Calu3 (cell line): Measurements from ENCODE around the gene KTN1. TPM values are rescaled to one million over a fixed set of nuclear protein-coding genes. Genes with fewer than 3 reads are reported as not detected.

Source experiments
- BruUV-seq: library from RNA; stranded (reverse); fragments of 400-500 nt; replicated peaks from 2 replicates; lab custom pipeline; 2021; lab: Mats Ljungman, UMichigan
- CTCF ChIA-PET: fragments of 300-600 bp; sonication (Branson Sonifier 250); formaldehyde crosslinking; loops from one replicate; lab custom pipeline; 2022; ENCODE audit warnings: antibody characterized with exemption; lab: Charles Lee
- DNase-seq: peaks from one replicate; pipeline ENCODE4 v3.0.0; 2022
- H3K27ac Mint-ChIP-seq: one replicate; pipeline ENCODE4 v1.8.0; 2022; ENCODE audit warnings: mixed read lengths; ENCODE audit not compliant: unreplicated experiment
- H3K27me3 Mint-ChIP-seq: one replicate; pipeline ENCODE4 v1.8.0; 2022; ENCODE audit warnings: mixed read lengths; ENCODE audit not compliant: unreplicated experiment
- H3K36me3 Mint-ChIP-seq: one replicate; pipeline ENCODE4 v1.8.0; 2022; ENCODE audit warnings: mild to moderate bottlenecking, moderate library complexity, mixed read lengths; ENCODE audit not compliant: insufficient read depth, unreplicated experiment
- H3K4me1 Mint-ChIP-seq: one replicate; pipeline ENCODE4 v1.8.0; 2022; ENCODE audit warnings: mild to moderate bottlenecking, low read depth, mixed read lengths; ENCODE audit not compliant: unreplicated experiment
- H3K4me3 Mint-ChIP-seq: one replicate; pipeline ENCODE4 v1.8.0; 2022; ENCODE audit warnings: mild to moderate bottlenecking, low read depth, moderate library complexity, mixed read lengths; ENCODE audit not compliant: unreplicated experiment
- H3K9me3 Mint-ChIP-seq: one replicate; pipeline ENCODE4 v1.8.0; 2022; ENCODE audit warnings: low read depth, mixed read lengths; ENCODE audit not compliant: unreplicated experiment
- intact Hi-C: fragments of 100-400 bp; cut with micrococcal nuclease; formaldehyde crosslinking; loops from one replicate; pipeline ENCODE4 v1.10.0; 2022; ENCODE audit not compliant: unreplicated experiment
- total RNA-seq: library from RNA; stranded (reverse); gene quantifications from 2 replicates; pipeline ENCODE4 v1.2.3, GENCODE V29; 2022
- TF ChIP-seq, protein P1 (sequence below): fragments of 200-600 bp; IDR thresholded peaks from one replicate; pipeline ENCODE4 v1.8.0; 2022; ENCODE audit warnings: antibody characterized with exemption; ENCODE audit not compliant: unreplicated experiment

The KTN1 gene
- total RNA-seq, 1 experiment from 2014 or later, result 141 TPM

DNA sequence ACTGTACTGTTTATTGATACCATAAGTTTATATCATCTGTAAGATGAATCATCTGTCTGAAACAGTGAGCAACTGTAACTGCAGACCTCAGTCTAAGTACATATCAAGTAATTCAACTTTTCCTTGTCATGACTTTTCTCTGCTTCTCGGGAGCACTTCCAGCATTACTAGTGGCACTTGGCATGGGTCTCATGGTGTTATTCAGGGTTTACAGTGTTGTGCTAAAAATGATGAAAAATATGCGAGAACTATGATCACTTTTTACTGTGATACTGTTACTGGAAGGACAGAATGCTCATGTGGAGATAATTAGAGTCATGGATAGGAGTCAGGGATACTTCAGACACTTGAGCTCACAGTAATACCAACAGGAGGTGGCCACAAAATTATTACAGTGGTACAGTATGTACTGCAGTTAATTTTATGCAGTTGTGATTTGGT, 8.3 kb downstream of the KTN1 start:
- H3K36me3 Mint-ChIP-seq, result no peaks in the 10 kb centered on the region
- BruUV-seq, result no TSS peak
- DNase-seq, result no peak
- no peaks in the 10 kb centered on the region for H3K9me3 Mint-ChIP-seq
- no peaks in the 10 kb centered on the region for H3K27me3 Mint-ChIP-seq
- CTCF ChIA-PET, result interaction anchor here (0.6 kb wide), 1 partner anchor 374 kb away, joined by 3 read pairs; no protein-coding TSS in a partner anchor
- peak overlapping the region; percentile 48 for H3K4me3 Mint-ChIP-seq
- TF ChIP-seq, protein P1, sequence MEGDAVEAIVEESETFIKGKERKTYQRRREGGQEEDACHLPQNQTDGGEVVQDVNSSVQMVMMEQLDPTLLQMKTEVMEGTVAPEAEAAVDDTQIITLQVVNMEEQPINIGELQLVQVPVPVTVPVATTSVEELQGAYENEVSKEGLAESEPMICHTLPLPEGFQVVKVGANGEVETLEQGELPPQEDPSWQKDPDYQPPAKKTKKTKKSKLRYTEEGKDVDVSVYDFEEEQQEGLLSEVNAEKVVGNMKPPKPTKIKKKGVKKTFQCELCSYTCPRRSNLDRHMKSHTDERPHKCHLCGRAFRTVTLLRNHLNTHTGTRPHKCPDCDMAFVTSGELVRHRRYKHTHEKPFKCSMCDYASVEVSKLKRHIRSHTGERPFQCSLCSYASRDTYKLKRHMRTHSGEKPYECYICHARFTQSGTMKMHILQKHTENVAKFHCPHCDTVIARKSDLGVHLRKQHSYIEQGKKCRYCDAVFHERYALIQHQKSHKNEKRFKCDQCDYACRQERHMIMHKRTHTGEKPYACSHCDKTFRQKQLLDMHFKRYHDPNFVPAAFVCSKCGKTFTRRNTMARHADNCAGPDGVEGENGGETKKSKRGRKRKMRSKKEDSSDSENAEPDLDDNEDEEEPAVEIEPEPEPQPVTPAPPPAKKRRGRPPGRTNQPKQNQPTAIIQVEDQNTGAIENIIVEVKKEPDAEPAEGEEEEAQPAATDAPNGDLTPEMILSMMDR, result no peak
- H3K27ac Mint-ChIP-seq, result no peak overlapping the region
- peaks cover 49% of the 10 kb centered on the region for H3K4me1 Mint-ChIP-seq
- intact Hi-C loops, result loop anchor here (2.0 kb wide), 1 partner anchor 57 kb away; no protein-coding TSS in a partner anchor

DNA sequence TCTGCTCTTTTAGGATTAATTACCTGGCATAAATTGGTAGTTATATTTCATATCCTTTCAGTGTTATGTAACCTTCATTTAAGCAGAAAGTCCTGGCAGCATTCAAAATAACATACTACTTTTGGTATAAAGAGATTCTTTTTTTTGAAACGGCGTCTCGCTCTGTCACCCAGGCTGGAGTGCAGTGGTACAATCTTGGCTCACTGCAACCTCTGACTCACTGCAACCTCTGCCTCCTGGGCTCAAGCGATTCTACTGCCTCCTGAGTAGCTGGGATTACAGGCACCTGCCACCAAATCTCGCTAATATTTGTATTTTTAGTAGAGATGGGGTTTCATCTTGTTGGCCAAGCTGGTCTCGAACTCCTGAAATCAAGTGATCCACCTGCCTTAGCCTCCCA, 9.2 kb downstream of the KTN1 start:
- H3K9me3 Mint-ChIP-seq, result no peaks in the 10 kb centered on the region

DNA sequence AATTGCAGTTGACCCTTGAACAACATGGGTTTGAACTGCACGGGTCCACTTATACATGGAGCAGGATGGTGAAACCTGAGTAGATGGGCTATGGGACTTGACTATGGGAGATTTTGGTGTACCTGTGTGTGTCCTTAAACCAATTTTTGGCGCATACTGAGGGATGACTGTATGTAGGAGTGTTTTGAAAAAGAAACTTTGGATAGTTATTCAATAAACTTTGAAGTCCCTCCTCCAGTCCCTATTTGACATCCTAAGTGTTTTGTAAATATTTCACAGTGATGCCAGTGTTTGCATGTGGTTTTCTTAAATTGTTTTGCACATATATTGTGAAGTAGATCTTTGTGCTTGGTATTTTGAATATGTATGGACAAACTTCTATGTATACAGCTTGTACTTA, 12.4 kb downstream of the KTN1 start:
- H3K27ac Mint-ChIP-seq, result no peak overlapping the region

More for the DNA sequence above, 9.2 kb downstream of the KTN1 start:
- no TSS peak for BruUV-seq
- TF ChIP-seq, protein P1, result no peak
- intact Hi-C loops, result loop anchor here (2.0 kb wide), 1 partner anchor 58 kb away; no protein-coding TSS in a partner anchor
- no peaks in the 10 kb centered on the region for H3K36me3 Mint-ChIP-seq
- H3K27ac Mint-ChIP-seq, result no peak overlapping the region
- peaks cover 49% of the 10 kb centered on the region for H3K4me1 Mint-ChIP-seq
- H3K4me3 Mint-ChIP-seq, result no peak overlapping the region
- CTCF ChIA-PET, result interaction anchor here (0.6 kb wide), 2 partner anchors 35 to 114 kb away, joined by 6 to 7 read pairs; no protein-coding TSS in a partner anchor
- no peak for DNase-seq
- no peaks in the 10 kb centered on the region for H3K27me3 Mint-ChIP-seq

DNA sequence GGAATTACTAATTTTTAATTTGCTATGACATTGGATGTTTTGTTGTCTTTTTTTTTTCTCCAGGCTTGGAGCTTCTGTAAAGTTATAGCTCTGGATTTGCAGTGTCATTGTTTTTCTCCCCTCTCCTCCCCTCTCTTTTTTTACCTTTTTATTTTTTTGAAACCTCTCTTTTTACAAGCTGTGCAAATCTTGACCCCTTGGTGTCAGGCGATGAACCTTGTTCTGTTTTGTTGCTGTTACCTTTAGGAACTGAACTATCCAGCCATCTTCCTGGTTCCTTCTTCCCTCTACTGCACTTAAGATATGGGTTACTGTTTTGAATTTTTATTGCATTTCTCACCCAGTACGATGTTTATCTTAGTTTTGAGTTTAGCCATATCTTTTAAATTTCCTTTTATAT, 13.7 kb downstream of the KTN1 start:
- CTCF ChIA-PET, result interaction anchor here (0.7 kb wide), 1 partner anchor 579 kb away, joined by 4 read pairs; no protein-coding TSS in a partner anchor
- no TSS peak for BruUV-seq
- Mint-ChIP-seq H3K9me3 (no peaks in the 10 kb centered on the region), H3K4me3 (no peak overlapping the region), H3K27me3 (no peaks in the 10 kb centered on the region), H3K4me1 (peaks cover 20% of the 10 kb centered on the region), H3K36me3 (no peaks in the 10 kb centered on the region), H3K27ac (no peak overlapping the region)
- no peak for DNase-seq
- TF ChIP-seq, protein P1, result no peak
- intact Hi-C loops, result loop anchor here (10.0 kb wide), 1 partner anchor 139 kb away; no protein-coding TSS in a partner anchor

More for the DNA sequence above, 12.4 kb downstream of the KTN1 start:
- intact Hi-C loops, result loop anchor here (1.0 to 10.0 kb wide), 2 partner anchors 28 to 138 kb away; no protein-coding TSS in a partner anchor
- Mint-ChIP-seq H3K9me3 (no peaks in the 10 kb centered on the region), H3K27me3 (no peaks in the 10 kb centered on the region), H3K4me1 (peaks cover 30% of the 10 kb centered on the region), H3K4me3 (no peak overlapping the region), H3K36me3 (no peaks in the 10 kb centered on the region)
- TF ChIP-seq, protein P1, result no peak
- BruUV-seq, result no TSS peak
- CTCF ChIA-PET, result no interaction called here
- DNase-seq, result no peak
